T-helper 1 cell (primary cell): ENCODE results near the gene EVA1C.
"Not testable (repeated sequence)": the region's sequence is repeated elsewhere in the genome, so short reads cannot be mapped to it uniquely, and the experiment has no call there.

Experiments used
- DNase-seq, 5 donors: peaks; one replicate each; pipeline ENCODE4 v3.0.0-alpha.2; 2012 to 2020

The EVA1C gene

GRCh38 chr21:32534113-32534512 lies 121.6 kb downstream of the EVA1C start:
- DNase-seq = no peak

- DNase-seq = no peak
These were observed 123.1 kb downstream of the EVA1C start for GRCh38 chr21:32535612-32536011.

GRCh38 chr21:32537569-32537881 lies 125.0 kb downstream of the EVA1C start:
- no peak for DNase-seq

GRCh38 chr21:32538147-32538792 lies 125.8 kb downstream of the EVA1C start:
- DNase-seq = no peak

- DNase-seq = no peak
These were observed 126.9 kb downstream of the EVA1C start for GRCh38 chr21:32539378-32539777.

- DNase-seq = not testable (repeated sequence)
These were observed 130.6 kb downstream of the EVA1C start for GRCh38 chr21:32543056-32543455.

- no peak for DNase-seq
These were observed 131.5 kb downstream of the EVA1C start for GRCh38 chr21:32543975-32544374.

GRCh38 chr21:32544697-32545096 lies 132.2 kb downstream of the EVA1C start:
- no peak for DNase-seq

- DNase-seq = no peak
These were observed 133.5 kb downstream of the EVA1C start for GRCh38 chr21:32545948-32546441.

- no peak for DNase-seq
These were observed 134.5 kb downstream of the EVA1C start for GRCh38 chr21:32547018-32547417.

GRCh38 chr21:32548978-32549377 lies 136.5 kb downstream of the EVA1C start:
- DNase-seq = no peak

- no peak for DNase-seq
These were observed 136.9 kb downstream of the EVA1C start for GRCh38 chr21:32549440-32549839.

GRCh38 chr21:32549886-32550285 lies 137.4 kb downstream of the EVA1C start:
- DNase-seq = no peak

- DNase-seq = no peak
These were observed 142.5 kb downstream of the EVA1C start for GRCh38 chr21:32554832-32555638.

- DNase-seq = no peak
These were observed 145.6 kb downstream of the EVA1C start for GRCh38 chr21:32558106-32558505.

GRCh38 chr21:32559006-32559610 lies 146.6 kb downstream of the EVA1C start:
- DNase-seq = no peak

- DNase-seq = no peak
These were observed 148.4 kb downstream of the EVA1C start for GRCh38 chr21:32560896-32561295.

GRCh38 chr21:32561476-32561875 lies 149.0 kb downstream of the EVA1C start:
- not testable (repeated sequence) for DNase-seq

GRCh38 chr21:32562426-32562825 lies 149.9 kb downstream of the EVA1C start:
- DNase-seq = no peak

GRCh38 chr21:32562915-32563314 lies 150.4 kb downstream of the EVA1C start:
- no peak for DNase-seq
